Uterus (tissue), 2 donors: ENCODE data around the gene EIPR1.

Experiments used
- POLR2A ChIP-seq, 2 donors: fragments of 450-650 bp; IDR thresholded peaks; one replicate each; pipeline ENCODE4 v1.6.1; 2016; ENCODE audit warnings: antibody characterized with exemption in 2 of 2, mild to moderate bottlenecking in 1 of 2, moderate library complexity in 1 of 2
- TF ChIP-seq, protein P1 (sequence below), 4 experiments: fragments of 200-600 bp in 2 of 4; fragments of 450-650 bp in 2 of 4; sonication (generic) in 2 of 4; IDR thresholded peaks; one replicate each; pipeline ENCODE4 v1.5.1; 2016 to 2019; ENCODE audit warnings: antibody characterized with exemption in 4 of 4, mild to moderate bottlenecking in 2 of 4, moderate library complexity in 1 of 4

- TF ChIP-seq, protein P1, sequence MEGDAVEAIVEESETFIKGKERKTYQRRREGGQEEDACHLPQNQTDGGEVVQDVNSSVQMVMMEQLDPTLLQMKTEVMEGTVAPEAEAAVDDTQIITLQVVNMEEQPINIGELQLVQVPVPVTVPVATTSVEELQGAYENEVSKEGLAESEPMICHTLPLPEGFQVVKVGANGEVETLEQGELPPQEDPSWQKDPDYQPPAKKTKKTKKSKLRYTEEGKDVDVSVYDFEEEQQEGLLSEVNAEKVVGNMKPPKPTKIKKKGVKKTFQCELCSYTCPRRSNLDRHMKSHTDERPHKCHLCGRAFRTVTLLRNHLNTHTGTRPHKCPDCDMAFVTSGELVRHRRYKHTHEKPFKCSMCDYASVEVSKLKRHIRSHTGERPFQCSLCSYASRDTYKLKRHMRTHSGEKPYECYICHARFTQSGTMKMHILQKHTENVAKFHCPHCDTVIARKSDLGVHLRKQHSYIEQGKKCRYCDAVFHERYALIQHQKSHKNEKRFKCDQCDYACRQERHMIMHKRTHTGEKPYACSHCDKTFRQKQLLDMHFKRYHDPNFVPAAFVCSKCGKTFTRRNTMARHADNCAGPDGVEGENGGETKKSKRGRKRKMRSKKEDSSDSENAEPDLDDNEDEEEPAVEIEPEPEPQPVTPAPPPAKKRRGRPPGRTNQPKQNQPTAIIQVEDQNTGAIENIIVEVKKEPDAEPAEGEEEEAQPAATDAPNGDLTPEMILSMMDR (IDR thresholded peaks at IDR 0.05): no peak
- TF ChIP-seq POLR2A (IDR thresholded peaks at IDR 0.05): no peak
These were observed 36.7 kb upstream of the EIPR1 start for GRCh38 chr2:3414133-3414860.
